Testis (tissue), 2 donors: ENCODE data around the gene PHACTR4.

Experiments used
- POLR2A ChIP-seq: fragments of 450-650 bp; IDR thresholded peaks from one replicate; pipeline ENCODE4 v1.6.1; 2017; ENCODE audit warnings: antibody characterized with exemption, mild to moderate bottlenecking, moderate library complexity
- TF ChIP-seq, protein P1 (sequence below), 3 experiments: fragments of 450-650 bp in 2 of 3; fragments of 200-600 bp in 1 of 3; sonication (generic) in 1 of 3; IDR thresholded peaks; one replicate each; pipeline ENCODE4 v1.5.1; 2016 to 2019; ENCODE audit warnings: antibody characterized with exemption in 3 of 3, mild to moderate bottlenecking in 2 of 3, moderate library complexity in 1 of 3

DNA sequence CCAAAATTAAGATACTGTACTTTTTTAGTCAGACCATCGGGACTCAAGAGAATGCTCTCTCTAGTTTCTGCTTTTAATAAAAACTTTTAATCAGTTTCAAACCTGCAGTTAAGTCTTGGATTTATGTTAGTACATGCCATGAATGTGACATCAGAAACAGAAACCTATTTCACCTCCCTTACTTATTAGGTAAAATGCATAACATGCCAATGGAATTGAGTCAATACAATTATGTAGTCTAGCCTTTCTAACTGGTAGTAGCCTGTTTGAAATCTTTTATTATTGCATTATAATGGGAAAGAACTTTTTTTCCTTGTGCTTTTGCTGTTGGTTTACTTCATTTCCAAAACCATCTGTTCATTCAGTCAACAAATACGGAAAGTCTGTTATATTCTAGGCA lies 4.8 kb downstream of the PHACTR4 start:
- TF ChIP-seq, protein P1, sequence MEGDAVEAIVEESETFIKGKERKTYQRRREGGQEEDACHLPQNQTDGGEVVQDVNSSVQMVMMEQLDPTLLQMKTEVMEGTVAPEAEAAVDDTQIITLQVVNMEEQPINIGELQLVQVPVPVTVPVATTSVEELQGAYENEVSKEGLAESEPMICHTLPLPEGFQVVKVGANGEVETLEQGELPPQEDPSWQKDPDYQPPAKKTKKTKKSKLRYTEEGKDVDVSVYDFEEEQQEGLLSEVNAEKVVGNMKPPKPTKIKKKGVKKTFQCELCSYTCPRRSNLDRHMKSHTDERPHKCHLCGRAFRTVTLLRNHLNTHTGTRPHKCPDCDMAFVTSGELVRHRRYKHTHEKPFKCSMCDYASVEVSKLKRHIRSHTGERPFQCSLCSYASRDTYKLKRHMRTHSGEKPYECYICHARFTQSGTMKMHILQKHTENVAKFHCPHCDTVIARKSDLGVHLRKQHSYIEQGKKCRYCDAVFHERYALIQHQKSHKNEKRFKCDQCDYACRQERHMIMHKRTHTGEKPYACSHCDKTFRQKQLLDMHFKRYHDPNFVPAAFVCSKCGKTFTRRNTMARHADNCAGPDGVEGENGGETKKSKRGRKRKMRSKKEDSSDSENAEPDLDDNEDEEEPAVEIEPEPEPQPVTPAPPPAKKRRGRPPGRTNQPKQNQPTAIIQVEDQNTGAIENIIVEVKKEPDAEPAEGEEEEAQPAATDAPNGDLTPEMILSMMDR (IDR thresholded peaks at IDR 0.05), result no peak
- no peak for TF ChIP-seq POLR2A
